GM19397 (cell line): Measurements from ENCODE around the gene TSSK6.

Source experiments
- ATAC-seq: cut with Tn5 transposase; IDR thresholded peaks from one replicate; pipeline ENCODE4 v1.9.1; 2021; ENCODE audit warnings: mild to moderate bottlenecking, moderate library complexity; ENCODE audit not compliant: unreplicated experiment

Gene TSSK6

GRCh38 chr19:19545707-19546106 lies 30.4 kb upstream of the TSSK6 start:
- ATAC-seq = no peak

- no peak for ATAC-seq
These were observed 29.7 kb upstream of the TSSK6 start for GRCh38 chr19:19544954-19545591.

GRCh38 chr19:19544257-19544953 lies 29.1 kb upstream of the TSSK6 start:
- no peak for ATAC-seq

GRCh38 chr19:19543640-19544039 lies 28.3 kb upstream of the TSSK6 start:
- ATAC-seq = no peak

- ATAC-seq = no peak
These were observed 27.8 kb upstream of the TSSK6 start for GRCh38 chr19:19543101-19543500.

- no peak for ATAC-seq
These were observed 27.2 kb upstream of the TSSK6 start for GRCh38 chr19:19542507-19542906.

- no peak for ATAC-seq
These were observed 26.3 kb upstream of the TSSK6 start for GRCh38 chr19:19541616-19542015.

- ATAC-seq = peak; percentile 64
These were observed 25.6 kb upstream of the TSSK6 start for GRCh38 chr19:19540715-19541515.

- ATAC-seq = no peak
These were observed 24.8 kb upstream of the TSSK6 start for GRCh38 chr19:19540064-19540714.

- ATAC-seq = no peak
These were observed 24.3 kb upstream of the TSSK6 start for GRCh38 chr19:19539698-19540063.

- ATAC-seq = no peak
These were observed 23.4 kb upstream of the TSSK6 start for GRCh38 chr19:19538785-19539166.

- no peak for ATAC-seq
These were observed 22.9 kb upstream of the TSSK6 start, which contains the start of gene CILP2 for GRCh38 chr19:19538061-19538784. TSS of gene CILP2 (plus strand) at chr19:19538265. CDS start at chr19:19538350, 85 bp downstream.

- ATAC-seq = no peak
These were observed 22.0 kb upstream of the TSSK6 start for GRCh38 chr19:19537075-19538048.

GRCh38 chr19:19535311-19536191 lies 20.2 kb upstream of the TSSK6 start:
- ATAC-seq = no peak

- no peak for ATAC-seq
These were observed 19.4 kb upstream of the TSSK6 start for GRCh38 chr19:19534556-19535265.

- no peak for ATAC-seq
These were observed 18.5 kb upstream of the TSSK6 start for GRCh38 chr19:19533841-19534240.

- ATAC-seq = no peak
These were observed 17.7 kb upstream of the TSSK6 start for GRCh38 chr19:19532806-19533701.
